ENCODE measurements around the gene WDR33. TPM values are rescaled to one million over a fixed set of nuclear protein-coding genes. Genes with fewer than 3 reads are reported as not detected.

Gene WDR33
- total RNA-seq, 1 donor from 2014 or later = 37.1 TPM

- intact Hi-C loops (cut with DNase I) = no loop called here
- Histone ChIP-seq H3K9me3 (peaks cover 8% of the 10 kb centered on the region), H3K27me3 (no peaks in the 10 kb centered on the region), H3K4me1 (no peaks in the 10 kb centered on the region), H3K27ac (peak overlapping the region; percentile 58), H3K4me3 (peak overlapping the region in 1 of 2 donors; percentile 44), H3K36me3 (no peaks in the 10 kb centered on the region)
- no peak for DNase-seq (ENCODE audit: extremely low spot score in 2 of 2)
- TF ChIP-seq POLR2AphosphoS5 (IDR thresholded peaks at IDR 0.05; ENCODE audit: insufficient read depth in 1 of 2, low read depth in 1 of 2) (no peak), POLR2A (IDR thresholded peaks at IDR 0.05) (no peak), CTCF (IDR thresholded peaks at IDR 0.05) (no peak)
These were observed 116.0 kb downstream of the WDR33 start for GRCh38 chr2:127694986-127695385.

GRCh38 chr2:127690696-127691095 is 120.3 kb downstream of the WDR33 start:
- H3K27ac ChIP-seq = no peak overlapping the region
- DNase-seq (ENCODE audit: extremely low spot score in 2 of 2) = no peak
- no peak overlapping the region for H3K4me3 ChIP-seq
- no peaks in the 10 kb centered on the region for H3K27me3 ChIP-seq
- intact Hi-C loops (cut with DNase I) = no loop called here
- no peaks in the 10 kb centered on the region for H3K36me3 ChIP-seq
- H3K9me3 ChIP-seq = peaks cover 8% of the 10 kb centered on the region
- TF ChIP-seq CTCF (IDR thresholded peaks at IDR 0.05) (no peak), POLR2A (IDR thresholded peaks at IDR 0.05) (no peak), POLR2AphosphoS5 (IDR thresholded peaks at IDR 0.05; ENCODE audit: insufficient read depth in 1 of 2, low read depth in 1 of 2) (no peak)
- H3K4me1 ChIP-seq = no peaks in the 10 kb centered on the region

DNA sequence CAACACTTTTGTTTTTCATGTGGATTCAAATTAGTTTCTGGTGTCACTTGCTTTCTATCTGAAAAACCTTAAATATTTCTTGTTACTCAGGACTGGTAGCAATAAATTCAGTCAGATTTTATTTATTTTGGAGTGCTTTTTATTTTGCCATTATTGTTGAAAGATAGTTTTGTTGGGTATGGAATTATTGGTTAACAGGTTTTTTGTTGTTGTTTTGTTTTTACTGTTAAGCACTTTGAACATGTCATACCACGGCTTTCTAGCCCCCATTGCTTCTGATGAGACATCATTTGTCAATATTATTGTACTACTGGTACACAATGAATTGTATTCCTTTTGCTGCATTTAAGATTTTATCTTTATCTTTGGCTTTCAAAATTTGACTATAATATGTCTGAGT is 122.6 kb downstream of the WDR33 start:
- no peaks in the 10 kb centered on the region for H3K36me3 ChIP-seq
- H3K4me3 ChIP-seq = no peak overlapping the region
- no peak for DNase-seq (ENCODE audit: extremely low spot score in 2 of 2)
- H3K9me3 ChIP-seq = peaks cover 8% of the 10 kb centered on the region
- no peak for TF ChIP-seq CTCF (IDR thresholded peaks at IDR 0.05)
- no peak for TF ChIP-seq POLR2A (IDR thresholded peaks at IDR 0.05)
- TF ChIP-seq POLR2AphosphoS5 (IDR thresholded peaks at IDR 0.05; ENCODE audit: insufficient read depth in 1 of 2, low read depth in 1 of 2) = no peak
- intact Hi-C loops (cut with DNase I) = no loop called here
- no peak overlapping the region for H3K27ac ChIP-seq
- H3K27me3 ChIP-seq = no peaks in the 10 kb centered on the region
- no peaks in the 10 kb centered on the region for H3K4me1 ChIP-seq

DNA sequence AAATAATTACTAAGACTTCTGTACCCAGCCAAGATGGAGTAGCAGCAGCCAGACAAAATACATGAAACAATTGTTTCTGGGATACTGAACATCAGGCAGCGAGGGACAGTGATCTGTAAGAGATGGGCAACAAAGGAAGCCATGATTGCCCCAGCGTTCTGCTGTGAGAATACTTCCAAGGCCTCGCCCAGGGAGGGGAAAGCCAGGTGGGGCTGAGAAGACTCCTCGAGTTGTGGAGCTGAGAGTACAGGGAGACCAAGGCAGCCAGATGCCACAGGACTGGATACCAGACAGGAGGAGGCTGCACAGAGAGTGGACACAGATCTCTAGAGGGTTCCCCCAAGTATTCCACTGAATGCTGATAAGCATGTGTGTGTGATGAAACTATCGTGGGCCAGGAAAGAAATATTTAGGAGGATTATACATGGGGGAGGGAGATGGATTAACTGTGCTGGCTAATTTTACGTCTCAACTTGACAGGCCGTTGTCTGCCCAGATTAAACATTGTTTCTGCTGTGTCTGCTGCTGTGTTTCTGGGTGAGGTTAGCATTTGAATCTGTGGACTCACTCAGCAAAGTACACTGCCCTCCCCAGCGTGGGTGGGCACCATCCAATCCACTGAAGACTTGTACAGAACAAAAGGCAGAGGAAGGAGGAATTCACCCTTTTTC is 125.4 kb downstream of the WDR33 start:
- Histone ChIP-seq H3K4me3 (no peak overlapping the region), H3K9me3 (peaks cover under 1% of the 10 kb centered on the region), H3K4me1 (peaks cover 12% of the 10 kb centered on the region), H3K27me3 (no peaks in the 10 kb centered on the region), H3K27ac (no peak overlapping the region), H3K36me3 (no peaks in the 10 kb centered on the region)
- TF ChIP-seq CTCF (IDR thresholded peaks at IDR 0.05) (no peak), POLR2A (IDR thresholded peaks at IDR 0.05) (no peak), POLR2AphosphoS5 (IDR thresholded peaks at IDR 0.05; ENCODE audit: insufficient read depth in 1 of 2, low read depth in 1 of 2) (no peak)
- intact Hi-C loops (cut with DNase I) = no loop called here
- no peak for DNase-seq (ENCODE audit: extremely low spot score in 2 of 2)

GRCh38 chr2:127683757-127684156 is 127.2 kb downstream of the WDR33 start:
- no peak for DNase-seq (ENCODE audit: extremely low spot score in 2 of 2)
- H3K4me1 ChIP-seq = peaks cover 12% of the 10 kb centered on the region
- no peak overlapping the region for H3K4me3 ChIP-seq
- no peaks in the 10 kb centered on the region for H3K36me3 ChIP-seq
- H3K27ac ChIP-seq = no peak overlapping the region
- intact Hi-C loops (cut with DNase I) = no loop called here
- no peak for TF ChIP-seq POLR2AphosphoS5 (IDR thresholded peaks at IDR 0.05; ENCODE audit: insufficient read depth in 1 of 2, low read depth in 1 of 2)
- no peak for TF ChIP-seq CTCF (IDR thresholded peaks at IDR 0.05)
- no peak for TF ChIP-seq POLR2A (IDR thresholded peaks at IDR 0.05)
- H3K9me3 ChIP-seq = no peaks in the 10 kb centered on the region
- H3K27me3 ChIP-seq = no peaks in the 10 kb centered on the region
